ENCODE measurements around the gene PIP5K1A.

Gene PIP5K1A

DNA sequence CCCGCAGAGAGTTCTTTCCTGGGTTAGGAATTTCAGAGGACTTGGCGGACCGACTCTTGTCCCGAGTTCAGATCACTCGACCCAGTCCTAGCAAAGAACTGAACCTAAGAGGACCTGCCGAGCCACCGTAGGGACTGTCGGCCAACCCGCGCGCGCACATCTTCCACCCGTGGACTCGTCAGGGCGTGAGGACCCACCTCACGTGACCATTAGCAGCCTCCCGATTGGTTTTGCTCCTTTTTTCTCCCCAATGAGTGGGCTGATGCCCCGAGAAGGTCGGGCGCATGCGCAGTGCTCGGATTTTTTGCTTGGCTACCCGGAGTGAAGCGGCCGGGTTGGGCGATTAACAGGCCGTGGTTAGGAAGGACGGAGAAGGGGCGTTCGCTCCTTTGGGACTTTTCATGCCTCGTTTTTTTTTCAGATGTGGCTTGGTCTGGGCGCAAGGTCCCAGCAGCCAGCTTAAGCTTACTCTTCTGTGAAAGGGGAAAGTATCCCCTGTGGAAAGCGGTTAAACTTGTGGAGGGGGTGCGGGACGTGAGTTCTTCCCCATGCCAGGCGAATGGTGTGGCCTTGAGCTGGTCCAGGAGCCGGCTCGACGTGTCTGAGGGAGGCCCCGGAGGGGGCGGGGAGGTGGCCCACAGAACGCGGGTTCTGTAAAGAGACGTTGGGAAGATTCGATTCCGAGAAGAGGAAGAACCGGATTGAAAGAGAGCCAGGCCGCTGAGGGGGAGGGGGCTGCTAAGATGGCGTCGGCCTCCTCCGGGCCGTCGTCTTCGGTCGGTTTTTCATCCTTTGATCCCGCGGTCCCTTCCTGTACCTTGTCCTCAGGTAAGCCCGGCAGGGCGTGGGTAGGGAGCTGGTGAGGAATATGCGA, at the start of gene PIP5K1A:
TSS of gene PIP5K1A (plus strand) at position 299 of the 874 bp plus-strand sequence. CDS start at position 744, 445 bp downstream.
- peaks cover 17% of the 10 kb centered on the region for H3K4me1 ChIP-seq (ENCODE audit: control insufficient read depth, insufficient read depth, low read length)
- peak within 1 kb of the TSS; percentile 100 for H3K4me3 ChIP-seq (ENCODE audit: low read length)
- peak within 1 kb of the TSS; percentile 98 for H3K9ac ChIP-seq (ENCODE audit: low read length)
- H3K9me3 ChIP-seq (ENCODE audit: control insufficient read depth, low read length): no peaks in the 10 kb centered on the region
- no peaks in the 10 kb centered on the region for H3K36me3 ChIP-seq (ENCODE audit: control insufficient read depth, insufficient read depth, low read length)
- H3K27me3 ChIP-seq (ENCODE audit: control insufficient read depth, insufficient read depth, low read length): no peaks in the 10 kb centered on the region

DNA sequence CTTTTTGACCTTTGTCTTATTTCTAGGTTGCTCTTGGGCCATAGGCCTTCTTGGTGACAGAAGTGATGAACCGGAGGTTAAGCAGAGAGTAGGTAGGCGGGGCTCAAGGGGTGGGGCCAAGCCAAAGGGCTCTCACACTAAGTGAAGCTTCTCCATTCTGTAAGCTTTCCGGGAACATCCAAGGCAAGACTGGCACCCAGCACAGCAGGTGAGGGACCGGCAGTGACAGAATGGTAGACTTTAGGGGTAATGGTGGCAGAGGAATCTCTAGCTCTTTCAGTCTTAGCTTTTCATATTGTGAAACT, 41.9 kb upstream of the PIP5K1A start, which contains the start of gene TNFAIP8L2:
TSS of gene TNFAIP8L2 (plus strand) at position 135 of the 305 bp plus-strand sequence. CDS start 2,049 bp downstream, outside the sequence.
- no peak within 1 kb of the TSS for H3K4me3 ChIP-seq (ENCODE audit: low read length)
- H3K9ac ChIP-seq (ENCODE audit: low read length): no peak within 1 kb of the TSS
- no peaks in the 10 kb centered on the region for H3K9me3 ChIP-seq (ENCODE audit: control insufficient read depth, low read length)
- peaks cover 5% of the 10 kb centered on the region for H3K4me1 ChIP-seq (ENCODE audit: control insufficient read depth, insufficient read depth, low read length)
- H3K36me3 ChIP-seq (ENCODE audit: control insufficient read depth, insufficient read depth, low read length): peaks cover 9% of the 10 kb centered on the region
- H3K27me3 ChIP-seq (ENCODE audit: control insufficient read depth, insufficient read depth, low read length): no peaks in the 10 kb centered on the region

- H3K27me3 ChIP-seq (ENCODE audit: control insufficient read depth, insufficient read depth, low read length): no peaks in the 10 kb centered on the region
- H3K9me3 ChIP-seq (ENCODE audit: control insufficient read depth, low read length): no peaks in the 10 kb centered on the region
- H3K9ac ChIP-seq (ENCODE audit: low read length): no peak overlapping the region
- H3K4me3 ChIP-seq (ENCODE audit: low read length): no peak overlapping the region
- peaks cover 9% of the 10 kb centered on the region for H3K36me3 ChIP-seq (ENCODE audit: control insufficient read depth, insufficient read depth, low read length)
- peaks cover 5% of the 10 kb centered on the region for H3K4me1 ChIP-seq (ENCODE audit: control insufficient read depth, insufficient read depth, low read length)
These were observed 41.3 kb upstream of the PIP5K1A start for GRCh38 chr1:151157067-151157531.

- Histone ChIP-seq H3K4me1 (ENCODE audit: control insufficient read depth, insufficient read depth, low read length) (peaks cover 5% of the 10 kb centered on the region), H3K4me3 (ENCODE audit: low read length) (no peak overlapping the region), H3K9me3 (ENCODE audit: control insufficient read depth, low read length) (no peaks in the 10 kb centered on the region), H3K27me3 (ENCODE audit: control insufficient read depth, insufficient read depth, low read length) (no peaks in the 10 kb centered on the region), H3K36me3 (ENCODE audit: control insufficient read depth, insufficient read depth, low read length) (peaks cover 9% of the 10 kb centered on the region), H3K9ac (ENCODE audit: low read length) (no peak overlapping the region)
These were observed 40.0 kb upstream of the PIP5K1A start for GRCh38 chr1:151158326-151158725.

- no peak overlapping the region for H3K4me3 ChIP-seq (ENCODE audit: low read length)
- peaks cover 5% of the 10 kb centered on the region for H3K4me1 ChIP-seq (ENCODE audit: control insufficient read depth, insufficient read depth, low read length)
- no peak overlapping the region for H3K9ac ChIP-seq (ENCODE audit: low read length)
- H3K27me3 ChIP-seq (ENCODE audit: control insufficient read depth, insufficient read depth, low read length): no peaks in the 10 kb centered on the region
- H3K36me3 ChIP-seq (ENCODE audit: control insufficient read depth, insufficient read depth, low read length): peaks cover 9% of the 10 kb centered on the region
- H3K9me3 ChIP-seq (ENCODE audit: control insufficient read depth, low read length): no peaks in the 10 kb centered on the region
These were observed 39.6 kb upstream of the PIP5K1A start for GRCh38 chr1:151158751-151159251.

GRCh38 chr1:151159373-151159772, 39.0 kb upstream of the PIP5K1A start:
- Histone ChIP-seq H3K9ac (ENCODE audit: low read length) (no peak overlapping the region), H3K9me3 (ENCODE audit: control insufficient read depth, low read length) (no peaks in the 10 kb centered on the region), H3K4me3 (ENCODE audit: low read length) (no peak overlapping the region), H3K27me3 (ENCODE audit: control insufficient read depth, insufficient read depth, low read length) (no peaks in the 10 kb centered on the region), H3K4me1 (ENCODE audit: control insufficient read depth, insufficient read depth, low read length) (peaks cover 6% of the 10 kb centered on the region), H3K36me3 (ENCODE audit: control insufficient read depth, insufficient read depth, low read length) (peaks cover 9% of the 10 kb centered on the region)

GRCh38 chr1:151164732-151165280, 33.5 kb upstream of the PIP5K1A start:
- H3K27me3 ChIP-seq (ENCODE audit: control insufficient read depth, insufficient read depth, low read length): no peaks in the 10 kb centered on the region
- peak overlapping the region; percentile 78 for H3K9ac ChIP-seq (ENCODE audit: low read length)
- H3K36me3 ChIP-seq (ENCODE audit: control insufficient read depth, insufficient read depth, low read length): peaks cover 10% of the 10 kb centered on the region
- H3K4me1 ChIP-seq (ENCODE audit: control insufficient read depth, insufficient read depth, low read length): peaks cover 11% of the 10 kb centered on the region
- peak overlapping the region; percentile 73 for H3K4me3 ChIP-seq (ENCODE audit: low read length)
- no peaks in the 10 kb centered on the region for H3K9me3 ChIP-seq (ENCODE audit: control insufficient read depth, low read length)

- peak overlapping the region; percentile 73 for H3K4me3 ChIP-seq (ENCODE audit: low read length)
- peak overlapping the region; percentile 78 for H3K9ac ChIP-seq (ENCODE audit: low read length)
- peaks cover 11% of the 10 kb centered on the region for H3K4me1 ChIP-seq (ENCODE audit: control insufficient read depth, insufficient read depth, low read length)
- H3K36me3 ChIP-seq (ENCODE audit: control insufficient read depth, insufficient read depth, low read length): peaks cover 10% of the 10 kb centered on the region
- H3K9me3 ChIP-seq (ENCODE audit: control insufficient read depth, low read length): no peaks in the 10 kb centered on the region
- H3K27me3 ChIP-seq (ENCODE audit: control insufficient read depth, insufficient read depth, low read length): no peaks in the 10 kb centered on the region
These were observed 33.0 kb upstream of the PIP5K1A start for GRCh38 chr1:151165281-151165737.

DNA sequence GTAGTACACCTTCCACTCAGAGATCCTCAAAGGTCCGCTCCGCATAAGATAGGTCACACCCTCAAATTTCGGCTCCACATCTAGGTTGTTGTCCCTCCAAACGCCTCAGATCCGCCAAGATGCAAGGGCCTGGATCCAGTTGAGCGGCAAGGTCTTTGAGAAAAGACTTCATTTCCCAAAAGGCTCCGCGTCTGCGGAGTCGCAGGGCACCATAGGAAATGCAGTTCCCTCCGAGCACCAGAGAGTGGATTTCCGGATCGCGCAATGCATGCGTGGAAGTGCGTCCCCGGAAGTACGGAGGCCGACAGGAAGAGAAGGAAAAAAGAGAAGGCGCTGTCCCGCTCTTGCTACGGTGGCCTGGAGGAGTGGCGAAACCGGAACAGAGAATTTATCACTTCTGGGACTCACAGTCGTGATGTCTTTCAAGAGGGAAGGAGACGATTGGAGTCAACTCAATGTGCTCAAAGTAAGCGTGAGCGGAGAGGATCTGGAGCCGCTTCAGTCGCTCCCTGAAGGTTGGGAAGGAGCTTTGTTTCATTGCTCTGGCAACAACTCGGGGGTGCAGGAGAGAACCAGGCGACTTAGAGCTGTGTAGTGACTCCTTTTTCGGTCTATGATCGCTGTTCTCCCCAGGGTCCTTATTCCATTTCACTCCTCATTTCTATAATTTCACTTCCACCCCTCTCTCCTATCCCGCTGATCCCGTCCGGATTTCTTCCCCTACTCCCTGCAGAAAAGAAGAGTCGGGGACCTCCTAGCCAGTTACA, 32.4 kb upstream of the PIP5K1A start, which contains the start of the genes LYSMD1 and SCNM1:
TSS of gene LYSMD1 (minus strand) at position 165 of the 767 bp plus-strand sequence. CDS start 644 bp downstream, outside the sequence.
TSS of gene SCNM1 (plus strand) at position 407 of the 767 bp plus-strand sequence. CDS start at position 416, 9 bp downstream.
- Histone ChIP-seq H3K4me1 (ENCODE audit: control insufficient read depth, insufficient read depth, low read length) (peaks cover 11% of the 10 kb centered on the region), H3K4me3 (ENCODE audit: low read length) (peak within 1 kb of the TSS; percentile 73), H3K36me3 (ENCODE audit: control insufficient read depth, insufficient read depth, low read length) (peaks cover 5% of the 10 kb centered on the region), H3K9ac (ENCODE audit: low read length) (peak within 1 kb of the TSS; percentile 81), H3K27me3 (ENCODE audit: control insufficient read depth, insufficient read depth, low read length) (no peaks in the 10 kb centered on the region), H3K9me3 (ENCODE audit: control insufficient read depth, low read length) (no peaks in the 10 kb centered on the region)

DNA sequence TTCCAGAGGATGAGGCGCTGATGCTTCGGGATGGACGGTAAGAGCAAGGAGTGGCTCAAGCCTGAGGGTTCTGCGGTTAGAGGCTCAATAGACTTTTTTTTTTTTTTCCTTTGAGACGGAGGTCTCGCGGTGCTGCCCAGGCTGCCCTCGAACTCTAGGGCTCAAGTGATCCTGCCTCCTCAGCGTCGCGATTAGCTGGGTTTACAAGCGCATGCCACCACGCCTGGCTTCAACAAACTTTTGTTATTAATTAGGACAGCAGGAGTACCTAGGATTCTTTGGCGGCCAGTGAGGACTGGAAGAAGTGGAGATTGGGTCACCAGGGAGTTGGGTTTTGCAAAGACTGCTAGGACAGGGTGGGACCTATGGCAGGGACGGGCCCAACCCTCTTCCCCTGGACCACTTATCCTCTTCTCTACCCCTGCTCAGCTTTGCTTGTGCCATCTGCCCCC, 31.8 kb upstream of the PIP5K1A start:
- Histone ChIP-seq H3K4me3 (ENCODE audit: low read length) (peak overlapping the region; percentile 73), H3K4me1 (ENCODE audit: control insufficient read depth, insufficient read depth, low read length) (peaks cover 11% of the 10 kb centered on the region), H3K27me3 (ENCODE audit: control insufficient read depth, insufficient read depth, low read length) (no peaks in the 10 kb centered on the region), H3K9me3 (ENCODE audit: control insufficient read depth, low read length) (no peaks in the 10 kb centered on the region), H3K9ac (ENCODE audit: low read length) (peak overlapping the region; percentile 81), H3K36me3 (ENCODE audit: control insufficient read depth, insufficient read depth, low read length) (peaks cover 5% of the 10 kb centered on the region)

- H3K9ac ChIP-seq (ENCODE audit: low read length): peak overlapping the region; percentile 81
- H3K4me1 ChIP-seq (ENCODE audit: control insufficient read depth, insufficient read depth, low read length): peaks cover 11% of the 10 kb centered on the region
- H3K27me3 ChIP-seq (ENCODE audit: control insufficient read depth, insufficient read depth, low read length): no peaks in the 10 kb centered on the region
- peaks cover 5% of the 10 kb centered on the region for H3K36me3 ChIP-seq (ENCODE audit: control insufficient read depth, insufficient read depth, low read length)
- H3K4me3 ChIP-seq (ENCODE audit: low read length): no peak overlapping the region
- no peaks in the 10 kb centered on the region for H3K9me3 ChIP-seq (ENCODE audit: control insufficient read depth, low read length)
These were observed 31.2 kb upstream of the PIP5K1A start for GRCh38 chr1:151167116-151167515.

Measured in mucosa of stomach (tissue), 1 donor.